ENCODE results near the gene PHYKPL. TPM values are rescaled to one million over a fixed set of nuclear protein-coding genes. Genes with fewer than 3 reads are reported as not detected.

The PHYKPL gene
- total RNA-seq, 1 experiment from 2014 or later = 43.2 TPM

GRCh38 chr5:178246624-178247279, 14.2 kb upstream of the PHYKPL start:
- BruUV-seq (replicated peaks) = no TSS peak
- CTCF ChIA-PET = no interaction called here
- Histone ChIP-seq H3K36me3 (ENCODE audit: control insufficient read depth, insufficient read depth, low read length) (no peaks in the 10 kb centered on the region), H3K27ac (ENCODE audit: low read length) (no peak overlapping the region), H3K9me3 (ENCODE audit: control insufficient read depth, insufficient read depth, low read depth, low read length) (no peaks in the 10 kb centered on the region), H3K4me3 (ENCODE audit: low read depth in 2 of 2, low read length in 2 of 2) (no peak overlapping the region), H3K27me3 (ENCODE audit: control insufficient read depth, insufficient read depth, low read length) (no peaks in the 10 kb centered on the region), H3K4me1 (ENCODE audit: control insufficient read depth, insufficient read depth, low read length) (no peaks in the 10 kb centered on the region)
- POLR2A ChIA-PET = no interaction called here
- ATAC-seq = no peak
- intact Hi-C loops (cut with micrococcal nuclease; ENCODE audit: unreplicated experiment) (no loop called here), in situ Hi-C loops (cut with HindIII; ENCODE audit: low pct_unique_long_range_greater_than_20kb, low sequenced_read_pairs) (no loop called here)
- TF ChIP-seq SIN3A (IDR thresholded peaks at IDR 0.05; ENCODE audit: borderline replicate concordance, insufficient read depth, low read depth, low read length) = no peak
- TF ChIP-seq POLR2AphosphoS5 (IDR thresholded peaks at IDR 0.05; ENCODE audit: low read depth, low read length) = no peak
- no peak for TF ChIP-seq CTCF (IDR thresholded peaks at IDR 0.05)
- TF ChIP-seq REST (IDR thresholded peaks at IDR 0.05; ENCODE audit: insufficient read depth in 1 of 2, low read depth in 2 of 2, low read length in 1 of 2) = no peak
- no peak for TF ChIP-seq TCF7L2 (IDR thresholded peaks at IDR 0.05; ENCODE audit: low read depth, low read length)
- DNase-seq (ENCODE audit: low read depth, low spot score) = no peak

- Histone ChIP-seq H3K27ac (ENCODE audit: low read length) (no peak overlapping the region), H3K27me3 (ENCODE audit: control insufficient read depth, insufficient read depth, low read length) (no peaks in the 10 kb centered on the region), H3K9me3 (ENCODE audit: control insufficient read depth, insufficient read depth, low read depth, low read length) (no peaks in the 10 kb centered on the region), H3K4me3 (ENCODE audit: low read depth in 2 of 2, low read length in 2 of 2) (no peak overlapping the region), H3K36me3 (ENCODE audit: control insufficient read depth, insufficient read depth, low read length) (no peaks in the 10 kb centered on the region), H3K4me1 (ENCODE audit: control insufficient read depth, insufficient read depth, low read length) (no peaks in the 10 kb centered on the region)
- ATAC-seq (no peak), DNase-seq (ENCODE audit: low read depth, low spot score) (no peak)
- in situ Hi-C loops (cut with HindIII; ENCODE audit: low pct_unique_long_range_greater_than_20kb, low sequenced_read_pairs) = no loop called here
- intact Hi-C loops (cut with micrococcal nuclease; ENCODE audit: unreplicated experiment) = no loop called here
- BruUV-seq (replicated peaks) = no TSS peak
- CTCF ChIA-PET = no interaction called here
- no peak for TF ChIP-seq REST (IDR thresholded peaks at IDR 0.05; ENCODE audit: insufficient read depth in 1 of 2, low read depth in 2 of 2, low read length in 1 of 2)
- no peak for TF ChIP-seq SIN3A (IDR thresholded peaks at IDR 0.05; ENCODE audit: borderline replicate concordance, insufficient read depth, low read depth, low read length)
- no peak for TF ChIP-seq CTCF (IDR thresholded peaks at IDR 0.05)
- TF ChIP-seq POLR2AphosphoS5 (IDR thresholded peaks at IDR 0.05; ENCODE audit: low read depth, low read length) = no peak
- POLR2A ChIA-PET = no interaction called here
Observed at GRCh38 chr5:178245389-178245788, 12.8 kb upstream of the PHYKPL start.
